Sigmoid colon (tissue), 4 donors: Measurements from ENCODE around the gene KIF5C.
"Not testable (repeated sequence)": the region's sequence is repeated elsewhere in the genome, so short reads cannot be mapped to it uniquely, and the experiment has no call there.

ENCODE experiments used
- POLR2A ChIP-seq, 2 donors: fragments of 450-650 bp; IDR thresholded peaks; one replicate each; pipeline ENCODE4 v1.6.1; 2016; ENCODE audit warnings: antibody characterized with exemption in 2 of 2, mild to moderate bottlenecking in 2 of 2, moderate library complexity in 2 of 2
- POLR2AphosphoS5 ChIP-seq, 4 donors: sonication (generic); formaldehyde crosslinking; IDR thresholded peaks; one replicate each; pipeline ENCODE4 v1.6.1; 2017; ENCODE audit warnings: antibody characterized with exemption in 4 of 4
- TF ChIP-seq, protein P1 (sequence below), 4 experiments: fragments of 450-650 bp in 3 of 4; fragments of 200-600 bp in 1 of 4; IDR thresholded peaks; one replicate each; pipeline ENCODE4 v1.5.1; 2016 to 2019; ENCODE audit warnings: antibody characterized with exemption in 4 of 4, mild to moderate bottlenecking in 3 of 4, moderate library complexity in 2 of 4

- TF ChIP-seq, protein P1, sequence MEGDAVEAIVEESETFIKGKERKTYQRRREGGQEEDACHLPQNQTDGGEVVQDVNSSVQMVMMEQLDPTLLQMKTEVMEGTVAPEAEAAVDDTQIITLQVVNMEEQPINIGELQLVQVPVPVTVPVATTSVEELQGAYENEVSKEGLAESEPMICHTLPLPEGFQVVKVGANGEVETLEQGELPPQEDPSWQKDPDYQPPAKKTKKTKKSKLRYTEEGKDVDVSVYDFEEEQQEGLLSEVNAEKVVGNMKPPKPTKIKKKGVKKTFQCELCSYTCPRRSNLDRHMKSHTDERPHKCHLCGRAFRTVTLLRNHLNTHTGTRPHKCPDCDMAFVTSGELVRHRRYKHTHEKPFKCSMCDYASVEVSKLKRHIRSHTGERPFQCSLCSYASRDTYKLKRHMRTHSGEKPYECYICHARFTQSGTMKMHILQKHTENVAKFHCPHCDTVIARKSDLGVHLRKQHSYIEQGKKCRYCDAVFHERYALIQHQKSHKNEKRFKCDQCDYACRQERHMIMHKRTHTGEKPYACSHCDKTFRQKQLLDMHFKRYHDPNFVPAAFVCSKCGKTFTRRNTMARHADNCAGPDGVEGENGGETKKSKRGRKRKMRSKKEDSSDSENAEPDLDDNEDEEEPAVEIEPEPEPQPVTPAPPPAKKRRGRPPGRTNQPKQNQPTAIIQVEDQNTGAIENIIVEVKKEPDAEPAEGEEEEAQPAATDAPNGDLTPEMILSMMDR (IDR thresholded peaks at IDR 0.05), result not testable (repeated sequence)
- TF ChIP-seq POLR2AphosphoS5, POLR2A (IDR thresholded peaks at IDR 0.05): not testable (repeated sequence)
Observed at GRCh38 chr2:148980496-148980895, 105.5 kb downstream of the KIF5C start.
